ENCODE results near the gene PTBP1. TPM values are rescaled to one million over a fixed set of nuclear protein-coding genes. Genes with fewer than 3 reads are reported as not detected.
A peak's percentile ranks its signal among the peaks of the same experiment; 100 is the strongest.

PTBP1 gene
- total and polyA plus RNA-seq, 2 of the 13 experiments (the other 11 are each of a cell fraction or from before 2014, with no cell fraction given): 195 to 288 TPM

DNA sequence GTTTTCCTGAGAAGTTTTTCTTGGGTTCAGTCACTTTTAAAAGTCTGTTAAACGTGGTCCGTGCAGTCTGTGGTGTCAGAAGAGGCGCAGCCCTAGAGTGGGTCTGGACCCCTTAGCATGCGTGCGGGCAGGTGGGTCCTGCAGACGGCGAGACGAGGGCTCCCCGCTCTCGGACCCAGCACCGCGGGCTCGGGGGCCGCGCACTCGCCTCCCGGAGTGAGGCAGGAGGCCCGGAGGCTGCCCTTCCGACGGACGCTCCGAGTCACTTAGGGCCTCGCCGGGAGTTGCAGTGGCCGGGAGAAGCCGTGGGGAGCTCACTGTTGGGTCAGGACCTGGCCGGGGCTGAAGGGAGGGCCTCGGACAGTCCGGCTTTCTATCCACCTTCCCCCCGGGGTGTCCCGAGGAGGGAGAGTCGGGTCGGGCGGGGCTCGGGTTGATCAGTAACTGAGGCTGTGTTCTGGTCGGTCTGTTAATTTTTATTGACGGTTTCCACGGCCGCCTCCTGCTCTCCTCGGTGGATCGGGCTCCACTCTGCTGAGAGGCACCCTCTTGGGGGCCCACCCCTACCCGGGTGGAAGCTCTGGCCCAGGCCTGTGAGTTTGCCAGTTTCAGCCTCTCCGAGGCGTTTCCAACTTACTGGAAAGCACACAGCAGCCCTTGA lies 1.3 kb downstream of the PTBP1 start (continued):
- peak; percentile 22; the same call in 1 of the 2 replicates for TF ChIP-seq ZNF263 (CRISPR knock-in tag; IDR thresholded peaks at IDR 0.05)
- TF ChIP-seq TEAD3 (CRISPR knock-in tag; optimal IDR thresholded peaks at IDR 0.05; ENCODE audit: borderline replicate concordance): no peak
- peak; percentile 64 for TF ChIP-seq PHF8 (CRISPR knock-in tag; IDR thresholded peaks at IDR 0.05)
- no peak; the same call in 1 of the 2 replicates for TF ChIP-seq POLR2AphosphoS2 (IDR thresholded peaks at IDR 0.05; ENCODE audit: low read depth, low read length)
- peak; percentile 84 for TF ChIP-seq MLLT10 (CRISPR knock-in tag; IDR thresholded peaks at IDR 0.05)
- peak; percentile 89 for TF ChIP-seq RBFOX2 (IDR thresholded peaks at IDR 0.05; ENCODE audit: low read depth, low read length)
- 0 out of 2 replicates have a peak, but pooled peaks have one; percentile 18 for TF ChIP-seq ZSCAN21 (CRISPR knock-in tag; IDR thresholded peaks at IDR 0.05; ENCODE audit: borderline replicate concordance)
- TF ChIP-seq, protein P1, sequence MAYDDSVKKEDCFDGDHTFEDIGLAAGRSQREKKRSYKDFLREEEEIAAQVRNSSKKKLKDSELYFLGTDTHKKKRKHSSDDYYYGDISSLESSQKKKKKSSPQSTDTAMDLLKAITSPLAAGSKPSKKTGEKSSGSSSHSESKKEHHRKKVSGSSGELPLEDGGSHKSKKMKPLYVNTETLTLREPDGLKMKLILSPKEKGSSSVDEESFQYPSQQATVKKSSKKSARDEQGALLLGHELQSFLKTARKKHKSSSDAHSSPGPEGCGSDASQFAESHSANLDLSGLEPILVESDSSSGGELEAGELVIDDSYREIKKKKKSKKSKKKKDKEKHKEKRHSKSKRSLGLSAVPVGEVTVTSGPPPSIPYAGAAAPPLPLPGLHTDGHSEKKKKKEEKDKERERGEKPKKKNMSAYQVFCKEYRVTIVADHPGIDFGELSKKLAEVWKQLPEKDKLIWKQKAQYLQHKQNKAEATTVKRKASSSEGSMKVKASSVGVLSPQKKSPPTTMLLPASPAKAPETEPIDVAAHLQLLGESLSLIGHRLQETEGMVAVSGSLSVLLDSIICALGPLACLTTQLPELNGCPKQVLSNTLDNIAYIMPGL (CRISPR knock-in tag; IDR thresholded peaks at IDR 0.05; ENCODE audit: borderline replicate concordance in 1 of 2, low read depth in 1 of 2): peak in 1 of 2 experiments; percentile 7; a peak in 1 of 4 replicates
- TF ChIP-seq, protein P2, sequence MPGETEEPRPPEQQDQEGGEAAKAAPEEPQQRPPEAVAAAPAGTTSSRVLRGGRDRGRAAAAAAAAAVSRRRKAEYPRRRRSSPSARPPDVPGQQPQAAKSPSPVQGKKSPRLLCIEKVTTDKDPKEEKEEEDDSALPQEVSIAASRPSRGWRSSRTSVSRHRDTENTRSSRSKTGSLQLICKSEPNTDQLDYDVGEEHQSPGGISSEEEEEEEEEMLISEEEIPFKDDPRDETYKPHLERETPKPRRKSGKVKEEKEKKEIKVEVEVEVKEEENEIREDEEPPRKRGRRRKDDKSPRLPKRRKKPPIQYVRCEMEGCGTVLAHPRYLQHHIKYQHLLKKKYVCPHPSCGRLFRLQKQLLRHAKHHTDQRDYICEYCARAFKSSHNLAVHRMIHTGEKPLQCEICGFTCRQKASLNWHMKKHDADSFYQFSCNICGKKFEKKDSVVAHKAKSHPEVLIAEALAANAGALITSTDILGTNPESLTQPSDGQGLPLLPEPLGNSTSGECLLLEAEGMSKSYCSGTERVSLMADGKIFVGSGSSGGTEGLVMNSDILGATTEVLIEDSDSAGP (CRISPR knock-in tag; IDR thresholded peaks at IDR 0.05; ENCODE audit: borderline replicate concordance): peak; percentile 29
- TF ChIP-seq ZNF274 (CRISPR knock-in tag; IDR thresholded peaks at IDR 0.05): 0 out of 2 replicates have a peak, but pooled peaks have one; percentile 17
- TF ChIP-seq TGIF2 (CRISPR knock-in tag; IDR thresholded peaks at IDR 0.05): no peak
- 0 out of 2 replicates have a peak, but pooled peaks have one; percentile 19 for TF ChIP-seq ZFY (CRISPR knock-in tag; IDR thresholded peaks at IDR 0.05)
- TF ChIP-seq ZNF256 (CRISPR knock-in tag; conservative IDR thresholded peaks at IDR 0.05): 0 out of 2 replicates have a peak, but pooled peaks have one; percentile 36
- peak; percentile 27; the same call in 1 of the 2 replicates for TF ChIP-seq RXRA (CRISPR knock-in tag; IDR thresholded peaks at IDR 0.05)
- TF ChIP-seq SALL2 (CRISPR knock-in tag; IDR thresholded peaks at IDR 0.05): peak; percentile 28; the same call in 1 of the 2 replicates
- TF ChIP-seq ZNF891 (CRISPR knock-in tag; IDR thresholded peaks at IDR 0.05): 0 out of 2 replicates have a peak, but pooled peaks have one; percentile 32
- TF ChIP-seq, protein P3, sequence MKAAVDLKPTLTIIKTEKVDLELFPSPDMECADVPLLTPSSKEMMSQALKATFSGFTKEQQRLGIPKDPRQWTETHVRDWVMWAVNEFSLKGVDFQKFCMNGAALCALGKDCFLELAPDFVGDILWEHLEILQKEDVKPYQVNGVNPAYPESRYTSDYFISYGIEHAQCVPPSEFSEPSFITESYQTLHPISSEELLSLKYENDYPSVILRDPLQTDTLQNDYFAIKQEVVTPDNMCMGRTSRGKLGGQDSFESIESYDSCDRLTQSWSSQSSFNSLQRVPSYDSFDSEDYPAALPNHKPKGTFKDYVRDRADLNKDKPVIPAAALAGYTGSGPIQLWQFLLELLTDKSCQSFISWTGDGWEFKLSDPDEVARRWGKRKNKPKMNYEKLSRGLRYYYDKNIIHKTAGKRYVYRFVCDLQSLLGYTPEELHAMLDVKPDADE (CRISPR knock-in tag; IDR thresholded peaks at IDR 0.05): 0 out of 2 replicates have a peak, but pooled peaks have one; percentile 68
- TF ChIP-seq, protein P4, sequence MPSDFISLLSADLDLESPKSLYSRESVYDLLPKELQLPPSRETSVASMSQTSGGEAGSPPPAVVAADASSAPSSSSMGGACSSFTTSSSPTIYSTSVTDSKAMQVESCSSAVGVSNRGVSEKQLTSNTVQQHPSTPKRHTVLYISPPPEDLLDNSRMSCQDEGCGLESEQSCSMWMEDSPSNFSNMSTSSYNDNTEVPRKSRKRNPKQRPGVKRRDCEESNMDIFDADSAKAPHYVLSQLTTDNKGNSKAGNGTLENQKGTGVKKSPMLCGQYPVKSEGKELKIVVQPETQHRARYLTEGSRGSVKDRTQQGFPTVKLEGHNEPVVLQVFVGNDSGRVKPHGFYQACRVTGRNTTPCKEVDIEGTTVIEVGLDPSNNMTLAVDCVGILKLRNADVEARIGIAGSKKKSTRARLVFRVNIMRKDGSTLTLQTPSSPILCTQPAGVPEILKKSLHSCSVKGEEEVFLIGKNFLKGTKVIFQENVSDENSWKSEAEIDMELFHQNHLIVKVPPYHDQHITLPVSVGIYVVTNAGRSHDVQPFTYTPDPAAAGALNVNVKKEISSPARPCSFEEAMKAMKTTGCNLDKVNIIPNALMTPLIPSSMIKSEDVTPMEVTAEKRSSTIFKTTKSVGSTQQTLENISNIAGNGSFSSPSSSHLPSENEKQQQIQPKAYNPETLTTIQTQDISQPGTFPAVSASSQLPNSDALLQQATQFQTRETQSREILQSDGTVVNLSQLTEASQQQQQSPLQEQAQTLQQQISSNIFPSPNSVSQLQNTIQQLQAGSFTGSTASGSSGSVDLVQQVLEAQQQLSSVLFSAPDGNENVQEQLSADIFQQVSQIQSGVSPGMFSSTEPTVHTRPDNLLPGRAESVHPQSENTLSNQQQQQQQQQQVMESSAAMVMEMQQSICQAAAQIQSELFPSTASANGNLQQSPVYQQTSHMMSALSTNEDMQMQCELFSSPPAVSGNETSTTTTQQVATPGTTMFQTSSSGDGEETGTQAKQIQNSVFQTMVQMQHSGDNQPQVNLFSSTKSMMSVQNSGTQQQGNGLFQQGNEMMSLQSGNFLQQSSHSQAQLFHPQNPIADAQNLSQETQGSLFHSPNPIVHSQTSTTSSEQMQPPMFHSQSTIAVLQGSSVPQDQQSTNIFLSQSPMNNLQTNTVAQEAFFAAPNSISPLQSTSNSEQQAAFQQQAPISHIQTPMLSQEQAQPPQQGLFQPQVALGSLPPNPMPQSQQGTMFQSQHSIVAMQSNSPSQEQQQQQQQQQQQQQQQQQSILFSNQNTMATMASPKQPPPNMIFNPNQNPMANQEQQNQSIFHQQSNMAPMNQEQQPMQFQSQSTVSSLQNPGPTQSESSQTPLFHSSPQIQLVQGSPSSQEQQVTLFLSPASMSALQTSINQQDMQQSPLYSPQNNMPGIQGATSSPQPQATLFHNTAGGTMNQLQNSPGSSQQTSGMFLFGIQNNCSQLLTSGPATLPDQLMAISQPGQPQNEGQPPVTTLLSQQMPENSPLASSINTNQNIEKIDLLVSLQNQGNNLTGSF (CRISPR knock-in tag; IDR thresholded peaks at IDR 0.05): 0 out of 2 replicates have a peak, but pooled peaks have one; percentile 15
